ENCODE measurements around the gene CTDP1.

GRCh38 chr18:79702906-79703305 lies 23.3 kb downstream of the CTDP1 start:
- TF ChIP-seq EZH2 (IDR thresholded peaks at IDR 0.05) (no peak), POLR2AphosphoS5 (IDR thresholded peaks at IDR 0.05; ENCODE audit: borderline replicate concordance, low read depth, low read length) (no peak), FOXP2 (optimal IDR thresholded peaks at IDR 0.05; ENCODE audit: control extremely low read depth, extremely low read length, insufficient read depth) (no peak)
